Measurements from ENCODE around the gene IGF2R. TPM values are rescaled to one million over a fixed set of nuclear protein-coding genes. Genes with fewer than 3 reads are reported as not detected.

IGF2R gene
- total RNA-seq, 1 donor from 2014 or later, result 144 TPM

DNA sequence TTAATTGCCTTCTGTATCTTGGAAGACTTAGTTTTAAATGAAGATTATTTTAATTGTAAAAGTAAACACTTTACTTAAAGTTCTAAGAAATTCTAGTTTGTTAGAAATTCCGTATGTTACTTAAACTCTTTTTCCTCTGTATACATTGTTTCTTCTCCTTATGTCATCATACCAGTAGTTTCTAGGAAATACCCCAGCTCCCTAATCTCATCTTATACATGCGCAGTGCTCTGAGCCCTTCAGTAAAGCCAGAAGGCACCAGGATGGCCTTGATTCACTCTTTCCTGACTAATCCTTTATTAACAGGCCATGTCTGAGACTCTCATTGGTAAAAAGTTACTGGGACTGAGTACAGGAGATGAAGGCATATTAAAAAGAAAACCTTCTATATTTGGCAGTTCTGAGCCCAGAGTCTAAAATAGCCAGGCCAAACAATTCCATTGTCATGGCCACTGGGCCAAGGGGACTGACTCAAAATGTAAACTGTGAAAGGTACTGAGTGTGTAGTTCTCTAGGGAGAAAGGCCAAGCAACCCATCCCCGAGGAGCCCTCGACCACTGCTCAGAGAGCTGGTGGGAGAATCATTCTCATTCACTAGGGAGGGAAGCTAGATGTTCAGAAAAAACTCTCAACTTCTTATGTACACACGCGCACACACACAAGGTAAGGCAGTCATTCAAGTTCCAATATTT, 177.7 kb downstream of the IGF2R start:
- TF ChIP-seq, protein P1, sequence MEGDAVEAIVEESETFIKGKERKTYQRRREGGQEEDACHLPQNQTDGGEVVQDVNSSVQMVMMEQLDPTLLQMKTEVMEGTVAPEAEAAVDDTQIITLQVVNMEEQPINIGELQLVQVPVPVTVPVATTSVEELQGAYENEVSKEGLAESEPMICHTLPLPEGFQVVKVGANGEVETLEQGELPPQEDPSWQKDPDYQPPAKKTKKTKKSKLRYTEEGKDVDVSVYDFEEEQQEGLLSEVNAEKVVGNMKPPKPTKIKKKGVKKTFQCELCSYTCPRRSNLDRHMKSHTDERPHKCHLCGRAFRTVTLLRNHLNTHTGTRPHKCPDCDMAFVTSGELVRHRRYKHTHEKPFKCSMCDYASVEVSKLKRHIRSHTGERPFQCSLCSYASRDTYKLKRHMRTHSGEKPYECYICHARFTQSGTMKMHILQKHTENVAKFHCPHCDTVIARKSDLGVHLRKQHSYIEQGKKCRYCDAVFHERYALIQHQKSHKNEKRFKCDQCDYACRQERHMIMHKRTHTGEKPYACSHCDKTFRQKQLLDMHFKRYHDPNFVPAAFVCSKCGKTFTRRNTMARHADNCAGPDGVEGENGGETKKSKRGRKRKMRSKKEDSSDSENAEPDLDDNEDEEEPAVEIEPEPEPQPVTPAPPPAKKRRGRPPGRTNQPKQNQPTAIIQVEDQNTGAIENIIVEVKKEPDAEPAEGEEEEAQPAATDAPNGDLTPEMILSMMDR (IDR thresholded peaks at IDR 0.05; ENCODE audit: unreplicated experiment), result no peak
- Mint-ChIP-seq H3K4me1 (ENCODE audit: low read depth) (no peaks in the 10 kb centered on the region), H3K27me3 (no peaks in the 10 kb centered on the region), H3K36me3 (ENCODE audit: insufficient read depth) (peaks cover 16% of the 10 kb centered on the region), H3K27ac (no peak overlapping the region), H3K4me3 (ENCODE audit: low read depth) (no peak overlapping the region), H3K9me3 (ENCODE audit: low read depth) (peaks cover 7% of the 10 kb centered on the region)
- DNase-seq (ENCODE audit: low spot score, unreplicated experiment), result no peak

DNA sequence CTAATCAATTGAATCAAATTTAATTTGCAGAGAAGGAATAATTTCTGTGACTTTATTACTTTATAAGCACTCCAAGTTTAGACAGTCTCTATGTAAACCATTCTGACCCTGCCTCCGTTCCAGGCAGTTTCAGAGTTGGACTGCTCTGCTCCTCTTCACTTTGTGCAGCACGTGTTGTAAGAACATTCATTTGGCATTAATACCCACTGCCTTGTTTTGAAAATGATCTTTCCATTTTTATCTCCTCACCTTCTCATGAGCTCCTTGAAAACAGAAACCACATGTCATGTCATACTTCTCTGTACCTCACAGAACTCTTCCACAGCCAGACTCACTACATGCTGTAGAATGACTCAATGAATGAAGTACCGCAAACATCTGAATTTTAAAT, 178.3 kb downstream of the IGF2R start:
- H3K36me3 Mint-ChIP-seq (ENCODE audit: insufficient read depth), result peaks cover 15% of the 10 kb centered on the region
- H3K27ac Mint-ChIP-seq, result no peak overlapping the region
- no peak for DNase-seq (ENCODE audit: low spot score, unreplicated experiment)
- H3K9me3 Mint-ChIP-seq (ENCODE audit: low read depth), result peaks cover 7% of the 10 kb centered on the region
- TF ChIP-seq, protein P1 (IDR thresholded peaks at IDR 0.05; ENCODE audit: unreplicated experiment), result no peak
- no peaks in the 10 kb centered on the region for H3K27me3 Mint-ChIP-seq
- H3K4me1 Mint-ChIP-seq (ENCODE audit: low read depth), result no peaks in the 10 kb centered on the region
- H3K4me3 Mint-ChIP-seq (ENCODE audit: low read depth), result no peak overlapping the region

DNA sequence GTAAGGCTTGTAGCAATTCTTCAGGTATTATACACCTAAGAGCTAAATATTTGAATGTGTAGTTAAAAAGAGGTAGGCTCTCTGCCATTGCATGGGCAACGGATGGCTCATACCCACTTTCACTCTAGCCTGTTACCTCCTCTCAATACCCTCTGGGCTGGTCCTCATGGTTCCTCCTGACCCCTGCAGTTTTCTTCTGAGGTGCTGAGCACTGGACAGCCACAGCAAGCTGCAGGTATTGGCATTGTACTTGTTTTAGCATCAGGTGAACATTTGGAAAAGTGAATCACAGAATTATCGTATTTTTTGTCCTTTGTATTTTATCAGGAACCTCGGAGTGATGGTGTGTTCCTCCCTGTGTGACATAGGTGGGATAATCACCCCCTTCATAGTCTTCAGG, 185.6 kb downstream of the IGF2R start:
- DNase-seq (ENCODE audit: low spot score, unreplicated experiment), result no peak
- H3K27ac Mint-ChIP-seq, result no peak overlapping the region
- H3K4me3 Mint-ChIP-seq (ENCODE audit: low read depth), result no peak overlapping the region
- no peaks in the 10 kb centered on the region for H3K27me3 Mint-ChIP-seq
- no peaks in the 10 kb centered on the region for H3K4me1 Mint-ChIP-seq (ENCODE audit: low read depth)
- H3K9me3 Mint-ChIP-seq (ENCODE audit: low read depth), result peaks cover 12% of the 10 kb centered on the region
- TF ChIP-seq, protein P1 (IDR thresholded peaks at IDR 0.05; ENCODE audit: unreplicated experiment), result no peak
- H3K36me3 Mint-ChIP-seq (ENCODE audit: insufficient read depth), result peaks cover 21% of the 10 kb centered on the region

DNA sequence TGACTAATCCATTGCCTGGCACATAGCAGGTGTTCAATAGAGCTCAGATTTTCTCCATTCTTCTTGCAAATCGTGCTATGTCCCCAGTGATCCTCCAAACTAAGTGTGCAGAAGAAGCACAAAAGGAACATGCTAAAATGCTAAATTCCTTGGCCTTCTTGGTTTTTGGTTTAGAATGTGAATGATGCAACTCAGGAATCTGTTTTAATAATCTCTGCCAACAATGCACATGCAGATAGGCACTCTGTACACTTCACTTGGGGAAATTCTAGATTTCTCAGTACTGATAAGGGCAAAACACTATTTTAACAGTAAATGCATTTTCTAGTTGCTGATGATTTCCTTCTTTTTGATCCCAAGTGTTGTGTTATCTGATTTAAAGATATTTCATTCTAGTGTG, 188.0 kb downstream of the IGF2R start:
- Mint-ChIP-seq H3K36me3 (ENCODE audit: insufficient read depth) (peaks cover 20% of the 10 kb centered on the region), H3K4me1 (ENCODE audit: low read depth) (peaks cover 4% of the 10 kb centered on the region), H3K27me3 (no peaks in the 10 kb centered on the region), H3K9me3 (ENCODE audit: low read depth) (peaks cover 9% of the 10 kb centered on the region), H3K27ac (no peak overlapping the region), H3K4me3 (ENCODE audit: low read depth) (no peak overlapping the region)
- TF ChIP-seq, protein P1 (IDR thresholded peaks at IDR 0.05; ENCODE audit: unreplicated experiment), result no peak
- DNase-seq (ENCODE audit: low spot score, unreplicated experiment), result no peak

DNA sequence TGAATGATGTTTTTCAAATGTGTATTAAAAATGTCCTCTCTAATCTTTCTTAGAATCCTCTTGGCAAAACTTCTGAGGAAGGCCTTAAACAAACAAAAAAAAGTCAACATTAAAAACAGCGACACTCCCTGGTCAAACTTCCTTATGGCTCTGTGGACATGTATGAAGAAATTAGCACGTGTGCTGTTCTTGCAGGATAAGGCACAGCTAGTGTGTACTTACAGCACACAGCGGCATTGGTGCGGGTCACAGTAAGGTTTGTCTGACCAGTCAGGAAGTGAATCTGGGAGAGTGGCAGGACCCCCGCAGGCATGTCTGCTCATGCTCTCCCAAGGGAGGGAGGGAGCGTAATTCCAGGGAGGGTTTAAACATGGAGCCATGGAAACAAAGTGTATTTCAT, 191.6 kb downstream of the IGF2R start:
- H3K27ac Mint-ChIP-seq, result no peak overlapping the region
- peaks cover 6% of the 10 kb centered on the region for H3K36me3 Mint-ChIP-seq (ENCODE audit: insufficient read depth)
- H3K27me3 Mint-ChIP-seq, result no peaks in the 10 kb centered on the region
- no peak for DNase-seq (ENCODE audit: low spot score, unreplicated experiment)
- H3K9me3 Mint-ChIP-seq (ENCODE audit: low read depth), result peaks cover 4% of the 10 kb centered on the region
- H3K4me3 Mint-ChIP-seq (ENCODE audit: low read depth), result no peak overlapping the region
- TF ChIP-seq, protein P1 (IDR thresholded peaks at IDR 0.05; ENCODE audit: unreplicated experiment), result peak; percentile 26
- peaks cover 4% of the 10 kb centered on the region for H3K4me1 Mint-ChIP-seq (ENCODE audit: low read depth)

Other genes with a start within 250 kb of the IGF2R start
- 126 and 131 TPM in 2 replicates for gene WTAP, start 241.6 kb upstream of the IGF2R start, total RNA-seq
- gene ACAT2, start 207.0 kb upstream of the IGF2R start, total RNA-seq, result 85.1 and 103 TPM in 2 replicates
- gene TCP1, start 179.5 kb upstream of the IGF2R start, total RNA-seq, result 218 and 229 TPM in 2 replicates
- gene MRPL18, start 178.6 kb upstream of the IGF2R start, total RNA-seq, result 45.0 and 45.2 TPM in 2 replicates
- not detected in 2 replicates for gene PNLDC1, start 168.8 kb upstream of the IGF2R start, total RNA-seq
- gene MAS1, start 78.1 kb upstream of the IGF2R start, total RNA-seq, result not detected in 2 replicates
- gene SLC22A1, start 152.7 kb downstream of the IGF2R start, total RNA-seq, result 2.4 and 3.0 TPM in 2 replicates